ENCODE results near the gene RNF212.

The RNF212 gene

GRCh38 chr4:1090465-1091440 is 22.6 kb downstream of the RNF212 start:
- no peak for DNase-seq (ENCODE audit: low read depth in 2 of 2)

- DNase-seq (ENCODE audit: low read depth in 2 of 2) = no peak
Measured at GRCh38 chr4:1090036-1090435, 23.3 kb downstream of the RNF212 start.

- no peak for DNase-seq (ENCODE audit: low read depth in 2 of 2)
Measured at GRCh38 chr4:1087371-1087770, 26.0 kb downstream of the RNF212 start.

GRCh38 chr4:1086011-1086410 is 27.4 kb downstream of the RNF212 start:
- no peak for DNase-seq (ENCODE audit: low read depth in 2 of 2)

GRCh38 chr4:1085404-1085799 is 28.0 kb downstream of the RNF212 start:
- DNase-seq (ENCODE audit: low read depth in 2 of 2) = no peak

GRCh38 chr4:1084796-1085403 is 28.5 kb downstream of the RNF212 start:
- DNase-seq (ENCODE audit: low read depth in 2 of 2) = no peak

- no peak for DNase-seq (ENCODE audit: low read depth in 2 of 2)
Measured at GRCh38 chr4:1084394-1084793, 29.0 kb downstream of the RNF212 start.

- DNase-seq (ENCODE audit: low read depth in 2 of 2) = no peak
Measured at GRCh38 chr4:1082215-1083182, 30.9 kb downstream of the RNF212 start.

GRCh38 chr4:1081689-1082040 is 31.7 kb downstream of the RNF212 start:
- no peak for DNase-seq (ENCODE audit: low read depth in 2 of 2)

GRCh38 chr4:1080961-1081688 is 32.2 kb downstream of the RNF212 start:
- no peak for DNase-seq (ENCODE audit: low read depth in 2 of 2)

- DNase-seq (ENCODE audit: low read depth in 2 of 2) = no peak
Measured at GRCh38 chr4:1080432-1080831, 32.9 kb downstream of the RNF212 start.

GRCh38 chr4:1079711-1080265 is 33.6 kb downstream of the RNF212 start:
- no peak for DNase-seq (ENCODE audit: low read depth in 2 of 2)

GRCh38 chr4:1078490-1078889 is 34.9 kb downstream of the RNF212 start:
- DNase-seq (ENCODE audit: low read depth in 2 of 2) = no peak

- DNase-seq (ENCODE audit: low read depth in 2 of 2) = no peak
Measured at GRCh38 chr4:1077711-1078477, 35.5 kb downstream of the RNF212 start.

GRCh38 chr4:1075809-1076699 is 37.3 kb downstream of the RNF212 start:
- DNase-seq (ENCODE audit: low read depth in 2 of 2) = no peak

GRCh38 chr4:1075225-1075624 is 38.1 kb downstream of the RNF212 start:
- no peak for DNase-seq (ENCODE audit: low read depth in 2 of 2)

- DNase-seq (ENCODE audit: low read depth in 2 of 2) = no peak
Measured at GRCh38 chr4:1074077-1074476, 39.3 kb downstream of the RNF212 start.

- DNase-seq (ENCODE audit: low read depth in 2 of 2) = peak; percentile 12 to 24
Measured at GRCh38 chr4:1072830-1073446, 40.4 kb downstream of the RNF212 start.

GRCh38 chr4:1069394-1069793 is 44.0 kb downstream of the RNF212 start:
- no peak for DNase-seq (ENCODE audit: low read depth in 2 of 2)
